B cell (primary cell): Measurements from ENCODE around the gene SPATA20. TPM values are rescaled to one million over a fixed set of nuclear protein-coding genes. Genes with fewer than 3 reads are reported as not detected.
A peak's percentile ranks its signal among the peaks of the same experiment; 100 is the strongest.

Experiments
- ATAC-seq: fragments of 200-7000 bp; cut with Tn5 transposase; one replicate; pipeline ENCODE4 v1.10.0; 2021; ENCODE audit warnings: low read depth, mild to moderate bottlenecking, moderate number of reproducible peaks, moderate library complexity
- CTCF ChIA-PET: fragments of 350-600 bp; sonication (Branson Sonifier 250); formaldehyde crosslinking; loops from one replicate; lab custom pipeline; 2021; ENCODE audit warnings: antibody characterized with exemption, inconsistent platforms; lab: Charles Lee
- POLR2A ChIA-PET: fragments of 350-600 bp; sonication (Branson Sonifier 250); formaldehyde crosslinking; loops from one replicate; lab custom pipeline; 2021; ENCODE audit warnings: antibody characterized with exemption; lab: Charles Lee
- DNase-seq: peaks from one replicate; pipeline ENCODE4 v3.0.0; 2013
- H2AFZ ChIP-seq: 2 replicates; pipeline ENCODE4 v1.6.1; 2012; ENCODE audit warnings: mild to moderate bottlenecking, low read depth, low read length; ENCODE audit not compliant: insufficient read depth, poor library complexity, severe bottlenecking
- H3K27ac ChIP-seq, 2 donors: 1 replicate in 1 of 2; 2 replicates in 1 of 2; pipeline ENCODE4 v1.5.1; 2012 to 2013; ENCODE audit warnings: low read length in 2 of 2, mild to moderate bottlenecking in 2 of 2, moderate library complexity in 1 of 2
- H3K27me3 ChIP-seq, 4 experiments: fragments of 200-600 bp in 1 of 4; sonication (generic) in 1 of 4; replicated peaks in 1 of 4; 1 replicate in 2 of 4; 2 replicates in 2 of 4; pipeline versions ENCODE4 v1.6.1 to v1.7.0; 2013 to 2016; ENCODE audit warnings: low read length in 3 of 4, mild to moderate bottlenecking in 2 of 4, mixed read lengths in 1 of 4, moderate library complexity in 1 of 4; ENCODE audit not compliant: insufficient read depth in 4 of 4, control insufficient read depth in 3 of 4; ENCODE audit errors: control extremely low read depth in 1 of 4
- H3K36me3 ChIP-seq, 2 experiments: replicated peaks in 1 of 2; 1 replicate in 1 of 2; 2 replicates in 1 of 2; pipeline versions ENCODE4 v1.6.1 to v1.7.1; 2013; ENCODE audit warnings: low read length in 1 of 2; ENCODE audit not compliant: insufficient read depth in 2 of 2, control insufficient read depth in 1 of 2; ENCODE audit errors: control extremely low read depth in 1 of 2, extremely low read depth in 1 of 2
- H3K4me1 ChIP-seq, 2 donors: fragments of 200-600 bp in 1 of 2; sonication (generic) in 1 of 2; 1 replicate in 1 of 2; 2 replicates in 1 of 2; pipeline versions ENCODE4 v1.5.1 to v1.6.1; 2013 to 2017; ENCODE audit warnings: low read length in 2 of 2; ENCODE audit not compliant: control insufficient read depth in 2 of 2, insufficient read depth in 2 of 2
- H3K4me2 ChIP-seq: replicated peaks from 2 replicates; pipeline ENCODE3; 2012; ENCODE audit warnings: mild to moderate bottlenecking, low read depth, low read length; ENCODE audit not compliant: poor library complexity, severe bottlenecking
- H3K4me3 ChIP-seq, 5 experiments: fragments of 200-600 bp in 1 of 5; sonication (generic) in 1 of 5; 1 replicate in 3 of 5; 2 replicates in 2 of 5; pipeline versions ENCODE4 v1.5.1 to v1.7.0; 2011 to 2016; ENCODE audit warnings: low read length in 4 of 5, mild to moderate bottlenecking in 4 of 5, low read depth in 2 of 5, control low read depth in 1 of 5, moderate library complexity in 1 of 5; ENCODE audit not compliant: insufficient read depth in 1 of 5; ENCODE audit errors: control extremely low read depth in 1 of 5, extremely low read depth in 1 of 5
- H3K79me2 ChIP-seq: fragments of 200-600 bp; sonication (generic); one replicate; pipeline ENCODE4 v1.6.0; 2016; ENCODE audit warnings: low read length; ENCODE audit not compliant: control insufficient read depth, insufficient read depth
- H3K9ac ChIP-seq: fragments of 200-600 bp; sonication (generic); 2 replicates; pipeline ENCODE4 v1.6.1; 2017; ENCODE audit warnings: mild to moderate bottlenecking, low read length, moderate library complexity
- H3K9me3 ChIP-seq, 3 donors: one replicate each; pipeline versions ENCODE4 v1.6.1 to v1.7.1; 2013; ENCODE audit warnings: low read length in 2 of 3; ENCODE audit not compliant: control insufficient read depth in 2 of 3, insufficient read depth in 1 of 3; ENCODE audit errors: control extremely low read depth in 1 of 3
- H4K20me1 ChIP-seq: 2 replicates; pipeline ENCODE4 v1.6.0; 2012; ENCODE audit warnings: mild to moderate bottlenecking, low read length; ENCODE audit not compliant: insufficient read depth, control insufficient read depth, poor library complexity, severe bottlenecking
- H3K27ac Mint-ChIP-seq: one replicate; pipeline ENCODE4 v1.8.0; 2021; ENCODE audit warnings: mixed read lengths
- H3K27me3 Mint-ChIP-seq: one replicate; pipeline ENCODE4 v1.8.0; 2021; ENCODE audit warnings: mixed read lengths
- H3K4me1 Mint-ChIP-seq: one replicate; pipeline ENCODE4 v1.8.0; 2021; ENCODE audit warnings: mixed read lengths
- H3K4me3 Mint-ChIP-seq: one replicate; pipeline ENCODE4 v1.8.0; 2021; ENCODE audit warnings: mixed read lengths
- H3K9me3 Mint-ChIP-seq: one replicate; pipeline ENCODE4 v1.8.0; 2022; ENCODE audit warnings: mixed read lengths; ENCODE audit not compliant: insufficient read depth
- CTCF ChIP-seq: fragments of 200-600 bp; IDR thresholded peaks from one replicate; pipeline ENCODE4 v1.8.0; 2022; ENCODE audit warnings: antibody characterized with exemption, mild to moderate bottlenecking
- EZH2 ChIP-seq: IDR thresholded peaks from 2 replicates; pipeline ENCODE4 v1.6.1; 2012; ENCODE audit warnings: borderline replicate concordance, low read depth, mild to moderate bottlenecking, moderate library complexity, low read length; ENCODE audit not compliant: insufficient read depth, poor library complexity, severe bottlenecking
- WGBS: methylation state at CpG from one replicate; pipeline ENCODE4 v1.1.5; 2013; ENCODE audit warnings: missing lambda C conversion rate; ENCODE audit not compliant: insufficient coverage; 5-methylcytosine and 5-hydroxymethylcytosine counted together
- intact Hi-C: fragments of 100-400 bp; cut with micrococcal nuclease; formaldehyde crosslinking; loops from one replicate; pipeline ENCODE4 v1.10.0; 2022
- polyA plus RNA-seq: library from polyadenylated mRNA; depleted of rRNA; stranded (reverse); fragments of >200 nt; gene quantifications from 2 replicates; pipeline ENCODE4 v1.2.3, GENCODE V29; 2012
- total RNA-seq, 2 donors: library from RNA; stranded (reverse); fragments of 120-200 nt in 1 of 2; gene quantifications; 1 replicate in 1 of 2; 2 replicates in 1 of 2; pipeline versions ENCODE4 v1.2.3 to v1.2.4, GENCODE V29; 2013 to 2022

Gene SPATA20
- total and polyA plus RNA-seq, 2 donors (not counting 1 experiment from before 2014, with no cell fraction given): 61.7 to 68.5 TPM

GRCh38 chr17:50532452-50533024 lies 14.4 kb upstream of the SPATA20 start, which contains the start of gene EPN3:
Gene EPN3, plus strand, starts transcription at chr17:50532735. Its CDS starts 3,822 bp downstream, at chr17:50536557.
- 1% methylated on average over 16 of the region's 21 CpGs for WGBS
- no peak within 1 kb of the TSS for H3K27ac ChIP-seq
- no peak within 1 kb of the TSS for H3K4me3 Mint-ChIP-seq
- H3K36me3 ChIP-seq: no peaks in the 10 kb centered on the region
- H3K4me1 ChIP-seq: peaks cover 12 to 15% of the 10 kb centered on the region in 2 donors
- H4K20me1 ChIP-seq: no peaks in the 10 kb centered on the region
- no peaks in the 10 kb centered on the region for H3K9me3 Mint-ChIP-seq
- TF ChIP-seq EZH2: no peak
- no peak for TF ChIP-seq CTCF
- H3K4me3 ChIP-seq: no peak within 1 kb of the TSS
- no peak within 1 kb of the TSS for H3K9ac ChIP-seq
- H3K4me1 Mint-ChIP-seq: peaks cover 9% of the 10 kb centered on the region
- no peak within 1 kb of the TSS for H3K27ac Mint-ChIP-seq
- peak within 1 kb of the TSS; percentile 33 for H3K4me2 ChIP-seq
- ChIA-PET POLR2A (no interaction called here), CTCF (no interaction called here)
- DNase-seq (no peak), ATAC-seq (no peak)
- peak within 1 kb of the TSS; percentile 16 for H2AFZ ChIP-seq
- no peaks in the 10 kb centered on the region for H3K79me2 ChIP-seq
- H3K27me3 ChIP-seq: peaks cover 0 to 64% (median 30%) of the 10 kb centered on the region in 4 experiments
- intact Hi-C loops: no loop called here
- H3K27me3 Mint-ChIP-seq: peaks cover 72% of the 10 kb centered on the region
- H3K9me3 ChIP-seq: peaks cover 0 to 4% (median 0%) of the 10 kb centered on the region in 3 donors

DNA sequence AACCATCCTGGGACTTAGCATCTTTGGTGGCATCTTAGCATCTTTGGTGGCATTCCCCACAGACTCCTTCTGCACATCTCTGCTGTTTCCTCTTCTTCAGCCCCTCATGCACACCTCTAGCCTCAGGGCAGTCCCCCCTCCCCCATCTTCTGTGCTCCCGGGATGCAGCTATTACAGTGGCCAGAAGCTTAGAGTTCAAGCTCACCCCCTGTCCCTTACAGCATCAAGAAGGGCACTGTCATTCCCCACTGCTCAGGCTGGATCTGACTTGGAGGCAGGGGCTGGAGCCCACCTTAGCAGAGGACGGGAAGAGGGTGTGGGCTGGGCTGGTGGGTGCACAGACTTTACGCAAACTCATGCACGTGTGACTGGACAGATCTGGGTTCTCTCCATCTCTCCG lies 13.8 kb upstream of the SPATA20 start:
- Histone ChIP-seq H3K27me3 (peaks cover 0 to 61% (median 28%) of the 10 kb centered on the region in 4 experiments), H2AFZ (peak overlapping the region; percentile 16)

More for the DNA sequence above, 13.8 kb upstream of the SPATA20 start:
- POLR2A ChIA-PET: no interaction called here
- Histone ChIP-seq H3K4me2 (no peak overlapping the region), H4K20me1 (no peaks in the 10 kb centered on the region), H3K4me1 (peaks cover 12 to 15% of the 10 kb centered on the region in 2 donors), H3K4me3 (no peak overlapping the region), H3K27ac (no peak overlapping the region), H3K9ac (no peak overlapping the region), H3K9me3 (peaks cover 0 to 4% (median 0%) of the 10 kb centered on the region in 3 donors), H3K79me2 (no peaks in the 10 kb centered on the region), H3K36me3 (no peaks in the 10 kb centered on the region)
- Mint-ChIP-seq H3K4me1 (peaks cover 9% of the 10 kb centered on the region), H3K9me3 (no peaks in the 10 kb centered on the region), H3K4me3 (no peak overlapping the region), H3K27ac (no peak overlapping the region), H3K27me3 (peaks cover 72% of the 10 kb centered on the region)
- CTCF ChIA-PET: no interaction called here
- TF ChIP-seq CTCF (no peak), EZH2 (no peak)
- DNase-seq: no peak
- 17% methylated on average over 4 of the region's 5 CpGs for WGBS
- intact Hi-C loops: no loop called here
- ATAC-seq: no peak
